ENCODE data around the gene SATB2.

Gene SATB2

DNA sequence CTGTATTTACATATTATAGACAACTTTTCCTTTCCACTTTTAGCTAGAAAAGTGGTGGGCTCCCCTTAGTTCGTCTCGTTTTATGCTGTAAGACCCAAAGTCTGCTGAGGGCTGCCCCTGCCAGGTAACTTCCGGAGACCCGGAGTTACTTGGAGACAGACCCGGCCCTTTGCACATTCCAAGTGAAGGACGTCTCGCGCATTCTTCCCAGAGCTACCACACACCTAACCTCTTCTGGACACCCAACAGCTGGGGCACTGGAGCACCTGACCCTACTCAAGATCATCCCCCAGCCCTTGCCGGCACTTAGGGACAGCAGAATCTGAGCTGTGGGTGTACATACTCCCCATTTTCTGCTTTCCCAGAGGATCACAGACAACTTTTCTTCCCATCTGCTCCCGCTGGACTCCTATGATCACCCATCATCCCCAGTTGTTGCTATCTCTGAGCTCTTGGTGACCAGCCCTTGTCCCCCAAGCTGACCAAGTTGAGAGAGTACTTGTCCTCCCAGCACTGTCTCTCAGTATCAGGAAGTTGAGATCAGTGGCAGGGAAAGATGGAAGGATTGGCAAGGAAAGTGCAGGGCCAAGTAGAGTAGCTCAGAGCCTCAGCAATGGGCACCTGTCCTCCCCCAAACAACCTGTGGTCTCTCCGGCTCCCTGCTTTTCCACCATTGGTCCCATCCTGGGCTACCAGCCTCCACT, 8.4 kb upstream of the SATB2 start:
- no peak for DNase-seq (ENCODE audit: low read depth)

DNA sequence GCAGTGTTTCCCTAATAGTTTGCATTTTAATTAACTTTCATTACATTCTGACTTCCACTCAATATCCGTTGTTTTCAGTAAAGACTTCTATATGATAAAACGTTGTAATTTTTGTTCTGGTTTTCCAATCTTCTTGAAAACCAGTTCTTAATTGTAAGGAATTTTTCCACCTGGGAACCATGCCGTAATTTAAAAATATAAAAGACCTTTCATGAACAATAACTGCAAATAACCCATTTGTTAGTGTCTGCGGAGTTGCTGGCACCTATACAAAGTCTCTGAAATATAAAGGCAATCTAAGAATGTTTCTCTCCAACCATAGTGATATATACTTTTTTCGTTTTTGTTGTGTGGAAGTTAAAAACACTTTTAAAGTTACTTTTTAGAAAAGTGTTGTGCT, 7.7 kb upstream of the SATB2 start:
- DNase-seq (ENCODE audit: low read depth): no peak

GRCh38 chr2:199464606-199465352, 7.0 kb upstream of the SATB2 start:
- DNase-seq (ENCODE audit: low read depth): no peak

GRCh38 chr2:199463708-199464605, 6.2 kb upstream of the SATB2 start:
- DNase-seq (ENCODE audit: low read depth): no peak

DNA sequence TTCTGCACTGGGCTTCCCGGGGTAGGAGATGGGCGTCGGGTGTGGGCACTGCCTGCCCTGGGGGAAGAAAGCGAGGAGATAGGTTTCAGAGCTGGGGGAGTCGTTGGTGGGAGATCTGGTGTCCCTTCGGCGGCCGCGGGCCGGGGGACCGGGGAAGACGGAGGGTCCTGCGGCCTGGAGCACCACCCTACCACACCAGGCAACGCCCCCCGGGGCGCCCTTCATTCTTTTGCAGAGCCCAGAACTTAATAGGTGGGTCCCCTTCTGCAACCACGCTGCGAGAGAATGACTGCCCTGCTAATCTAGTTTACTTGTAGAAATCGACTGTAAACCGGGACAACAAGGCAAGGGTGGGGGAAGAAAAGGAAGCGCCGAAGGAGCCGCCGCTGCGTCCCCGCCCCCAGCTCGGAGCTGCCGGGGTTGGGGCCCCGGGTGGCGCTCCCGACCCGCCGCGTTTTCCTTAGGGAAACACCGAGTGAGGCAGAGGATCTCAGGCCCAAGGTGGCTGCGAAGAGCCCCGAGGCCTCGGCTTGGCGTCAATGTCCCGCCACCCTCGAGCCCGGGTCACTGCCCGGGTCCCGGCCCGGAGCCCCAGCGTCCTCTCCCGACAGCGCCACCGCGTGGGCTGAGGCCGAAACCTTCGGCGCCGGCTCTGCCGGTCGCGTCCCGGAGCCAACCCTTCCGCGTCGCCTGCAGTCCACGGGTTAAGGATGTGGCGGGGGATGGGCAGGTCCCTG, 5.4 kb upstream of the SATB2 start:
- no peak for DNase-seq (ENCODE audit: low read depth)

DNA sequence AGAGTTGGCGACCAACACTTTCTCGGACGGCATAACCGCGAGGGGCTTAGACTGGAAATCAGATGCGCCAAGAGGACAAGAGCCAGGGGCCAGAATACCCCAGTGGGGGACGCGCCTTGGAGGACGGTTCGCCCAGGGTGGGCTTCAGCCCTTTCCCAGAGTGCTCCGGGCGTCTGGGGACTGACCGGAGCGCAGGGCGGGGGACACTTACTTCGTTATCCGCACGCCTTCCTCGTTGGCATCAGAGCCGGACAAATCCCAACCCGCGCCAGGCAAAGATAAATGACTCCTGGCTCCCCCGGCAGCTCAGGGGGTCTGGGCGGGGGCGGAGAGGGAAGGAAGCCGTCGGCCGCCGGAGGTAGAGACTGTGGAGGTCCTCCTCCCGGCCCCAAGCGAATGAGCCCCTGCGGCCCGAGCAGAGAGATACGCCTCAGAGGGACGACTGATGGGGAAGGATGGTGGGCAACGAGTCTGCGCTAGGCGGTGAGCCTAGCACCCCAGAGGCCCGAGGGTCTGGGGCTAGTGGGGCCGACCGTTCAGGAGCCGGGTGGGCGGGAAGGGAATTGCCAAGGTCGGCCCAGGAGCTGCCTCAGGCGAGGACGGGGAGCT, 4.7 kb upstream of the SATB2 start:
- DNase-seq (ENCODE audit: low read depth): no peak

GRCh38 chr2:199461711-199462346, 4.1 kb upstream of the SATB2 start:
- DNase-seq (ENCODE audit: low read depth): no peak

DNA sequence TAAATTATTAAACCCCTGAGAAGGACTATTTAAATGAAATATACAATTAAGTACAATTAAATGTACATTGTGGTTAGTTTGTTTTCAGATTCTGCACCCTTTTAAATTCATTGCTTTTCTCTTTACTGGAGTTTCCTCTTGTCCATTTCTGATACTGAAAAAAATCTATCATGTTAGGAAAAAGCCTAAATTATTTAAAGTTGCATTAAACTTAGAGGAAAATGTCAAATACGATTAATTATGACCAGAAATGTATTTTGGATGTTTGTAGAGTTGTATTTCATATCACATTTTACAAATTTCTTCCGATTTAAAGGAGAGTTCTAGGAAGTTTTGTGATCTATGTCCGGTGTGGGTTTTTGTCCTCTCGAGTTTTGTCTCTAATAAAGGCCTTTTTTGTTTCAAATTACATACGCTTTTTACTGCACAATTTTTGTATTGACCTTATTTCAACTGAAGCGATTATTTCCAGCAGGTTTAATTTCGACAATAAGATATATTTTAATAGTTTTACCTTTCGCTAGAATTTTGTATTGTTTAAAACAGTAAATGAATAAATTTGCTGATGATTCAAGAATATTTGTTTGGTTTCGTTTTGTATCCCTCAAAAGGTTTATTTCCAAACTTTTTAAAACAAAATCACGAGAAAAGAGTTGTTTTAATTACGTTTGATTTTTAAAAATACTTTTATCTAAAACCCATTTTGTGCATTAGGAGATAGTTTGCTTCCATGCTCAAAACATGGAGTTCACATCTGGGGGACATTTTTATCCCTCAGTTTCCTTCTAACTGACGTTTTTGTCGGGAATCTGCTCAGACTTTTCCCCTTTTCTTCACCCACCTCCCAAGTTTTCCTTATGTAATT, 3.3 kb upstream of the SATB2 start:
- DNase-seq (ENCODE audit: low read depth): no peak

DNA sequence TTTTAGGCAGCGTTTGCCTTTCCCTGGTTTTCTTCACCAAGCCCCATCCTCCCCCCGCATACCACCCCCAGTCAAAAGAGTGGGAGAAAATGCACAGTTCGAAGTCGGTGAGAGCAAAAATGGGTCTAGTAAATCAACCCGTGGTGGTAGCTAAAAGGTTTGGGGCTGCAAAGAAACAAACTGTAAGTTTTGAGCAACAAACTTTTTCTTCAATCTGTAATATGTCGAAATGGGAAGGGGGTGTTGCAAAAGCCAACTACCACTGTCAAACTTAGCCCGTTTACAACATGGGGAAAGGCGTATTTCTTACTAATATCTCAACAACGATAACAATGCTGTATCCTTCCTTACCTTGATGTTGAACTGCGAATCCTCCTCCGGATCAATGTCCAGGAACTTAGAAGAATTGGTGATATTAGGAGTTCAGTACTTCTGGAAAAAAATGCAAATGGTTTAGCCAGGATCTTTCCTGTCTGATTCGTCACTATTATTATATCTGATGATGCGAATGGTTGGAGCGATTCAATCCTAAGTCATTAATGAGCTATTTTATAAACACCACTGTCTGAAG, 2.4 kb upstream of the SATB2 start:
- DNase-seq (ENCODE audit: low read depth): no peak

- DNase-seq (ENCODE audit: low read depth): no peak
Observed at GRCh38 chr2:199459286-199460100, 1.8 kb upstream of the SATB2 start.

GRCh38 chr2:199458806-199459285, 1.1 kb upstream of the SATB2 start:
- DNase-seq (ENCODE audit: low read depth): no peak

GRCh38 chr2:199458009-199458805, 468 bp upstream of the SATB2 start:
- DNase-seq (ENCODE audit: low read depth): no peak

DNA sequence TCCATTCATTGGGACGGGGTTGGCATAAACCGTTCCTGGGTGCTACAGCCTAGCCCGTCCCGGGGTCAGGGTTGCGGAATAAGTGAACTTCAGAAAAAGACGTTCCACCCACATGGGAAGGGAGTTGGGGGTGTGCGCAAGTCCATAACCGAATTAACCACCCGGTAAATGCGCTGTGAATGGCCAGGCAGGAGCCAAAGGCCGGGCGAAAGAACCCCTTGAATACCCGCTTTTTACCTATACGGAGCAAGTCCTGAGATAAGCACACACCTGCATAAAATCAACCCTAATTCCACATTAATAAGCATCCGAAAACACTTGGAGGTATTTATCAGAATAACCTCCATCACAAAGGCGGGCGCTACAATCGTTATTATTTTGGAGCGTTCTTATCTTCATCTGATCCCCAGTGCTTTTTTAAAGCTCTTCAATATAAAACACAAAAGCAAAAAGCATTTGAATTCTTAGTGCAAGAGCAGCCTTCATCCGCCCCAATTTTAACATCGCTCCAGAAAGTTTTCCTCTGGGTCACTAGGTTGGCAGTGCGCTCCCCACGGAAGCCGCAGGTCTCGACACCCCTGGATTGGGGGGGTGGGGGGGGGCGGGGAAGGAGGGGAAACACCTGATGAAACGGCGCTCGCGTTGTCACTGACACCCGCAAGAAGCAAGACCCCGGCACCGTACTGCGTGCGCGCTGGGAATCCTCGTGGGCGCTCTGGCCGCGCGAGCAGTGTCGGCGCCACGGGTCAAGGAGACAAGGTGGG, 1.2 kb downstream of the SATB2 start:
- no peak for DNase-seq (ENCODE audit: low read depth)

- DNase-seq (ENCODE audit: low read depth): no peak
Observed at GRCh38 chr2:199455545-199456382, 2.0 kb downstream of the SATB2 start.

- DNase-seq (ENCODE audit: low read depth): no peak
Observed at GRCh38 chr2:199455210-199455544, 2.6 kb downstream of the SATB2 start.

DNA sequence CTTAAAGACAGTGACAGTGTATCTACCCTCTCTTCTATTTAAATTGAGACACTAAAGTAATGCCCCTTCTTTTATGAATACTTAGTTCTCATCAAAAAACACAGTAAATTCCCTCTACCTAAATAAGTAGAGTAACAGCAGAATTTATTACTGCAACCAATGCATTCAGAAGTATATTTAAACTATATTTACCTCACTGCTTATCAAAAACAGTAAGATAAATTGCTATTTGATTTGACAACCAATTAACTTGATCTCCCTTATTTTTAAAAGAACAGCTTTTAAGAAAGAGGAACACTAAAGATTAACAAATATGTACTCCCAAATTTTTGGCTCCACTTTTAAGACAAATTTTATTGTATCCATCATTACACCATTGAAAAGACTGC, 4.8 kb downstream of the SATB2 start:
- DNase-seq (ENCODE audit: low read depth): no peak

Measured in T-helper 22 cell (primary cell).